Measurements from ENCODE around the gene TUBAL3.

GRCh38 chr10:5424751-5425150 lies 20.1 kb upstream of the TUBAL3 start:
- TF ChIP-seq CTCF (conservative IDR thresholded peaks at IDR 0.05 in 1 of 2, IDR thresholded peaks at IDR 0.05 in 1 of 2; ENCODE audit: extremely low read depth in 1 of 2, insufficient read depth in 1 of 2, low read depth in 1 of 2, low read length in 2 of 2) (no peak), EZH2 (IDR thresholded peaks at IDR 0.05; ENCODE audit: borderline replicate concordance, low read length) (no peak)
